GM18873 (cell line): Measurements from ENCODE around the gene AQP12A.

ENCODE experiments used
- ATAC-seq: cut with Tn5 transposase; IDR thresholded peaks from one replicate; pipeline ENCODE4 v1.9.1; 2021; ENCODE audit warnings: mild to moderate bottlenecking, moderate library complexity, moderate number of reproducible peaks; ENCODE audit not compliant: unreplicated experiment, low FRiP score

The AQP12A gene

DNA sequence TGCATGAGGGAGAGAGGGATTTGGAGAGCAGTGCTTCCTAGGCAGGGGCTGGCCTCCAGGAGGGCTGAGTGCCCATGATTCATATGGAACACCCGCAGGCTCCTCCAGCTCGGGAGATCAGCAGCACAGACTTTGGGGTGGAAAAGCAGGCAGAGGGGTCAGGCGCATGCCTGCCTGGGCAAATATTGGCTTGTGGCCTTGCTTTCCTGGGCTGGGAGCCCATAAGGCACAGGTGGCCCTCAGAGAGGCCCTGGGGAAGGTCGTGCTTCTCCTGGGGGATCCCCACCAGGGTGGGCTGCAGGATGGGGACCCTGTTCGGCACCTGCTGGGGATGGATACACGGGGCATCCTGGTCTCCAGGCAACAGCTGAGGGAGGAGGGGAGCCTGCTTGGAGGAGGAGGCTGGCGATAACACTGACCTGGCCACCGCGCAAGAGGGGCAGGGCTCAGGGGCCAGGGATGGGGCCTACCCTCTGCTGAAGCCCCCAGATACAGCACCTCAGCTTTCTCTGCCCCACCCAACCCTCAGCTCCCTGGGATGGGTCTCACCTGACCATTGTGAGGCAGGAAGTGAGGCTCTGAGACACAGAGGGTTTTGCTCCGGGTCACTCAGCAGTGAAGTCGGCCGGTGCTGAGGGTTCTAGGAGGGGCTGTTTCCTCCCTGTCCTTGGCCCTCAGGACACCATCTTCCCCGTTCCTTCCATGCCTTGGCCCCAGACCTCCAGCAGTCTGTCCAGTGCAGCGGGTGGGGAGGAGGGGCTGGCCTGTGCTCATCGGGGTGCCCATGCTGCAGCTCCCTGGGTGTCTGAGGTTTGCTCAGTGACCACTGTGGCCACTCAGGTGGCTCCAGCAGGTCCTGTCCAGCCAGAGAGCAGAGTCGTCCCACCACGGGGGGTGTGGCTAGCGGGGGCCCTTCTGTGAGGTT lies 12.0 kb downstream of the AQP12A start:
- ATAC-seq: no peak

DNA sequence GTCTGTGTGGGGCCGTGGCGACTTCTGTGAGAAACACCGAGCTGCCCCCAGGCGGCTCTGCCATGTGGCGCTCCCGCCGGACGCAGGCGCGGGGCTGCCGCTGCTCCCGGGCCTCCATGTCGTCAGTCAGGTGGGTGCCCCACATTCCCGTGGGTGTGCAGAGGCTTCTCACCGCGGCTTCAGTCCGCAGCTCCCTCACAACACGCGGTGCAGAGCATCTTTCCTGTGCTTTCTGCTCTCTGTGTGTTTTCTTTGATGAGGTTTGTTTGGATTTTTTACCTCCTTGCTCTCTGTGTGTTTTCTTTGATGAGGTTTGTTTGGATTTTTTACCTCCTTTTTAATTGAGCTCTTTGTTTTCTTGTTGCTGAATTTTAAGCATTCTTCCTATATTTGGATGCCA lies 13.0 kb downstream of the AQP12A start:
- ATAC-seq: no peak

DNA sequence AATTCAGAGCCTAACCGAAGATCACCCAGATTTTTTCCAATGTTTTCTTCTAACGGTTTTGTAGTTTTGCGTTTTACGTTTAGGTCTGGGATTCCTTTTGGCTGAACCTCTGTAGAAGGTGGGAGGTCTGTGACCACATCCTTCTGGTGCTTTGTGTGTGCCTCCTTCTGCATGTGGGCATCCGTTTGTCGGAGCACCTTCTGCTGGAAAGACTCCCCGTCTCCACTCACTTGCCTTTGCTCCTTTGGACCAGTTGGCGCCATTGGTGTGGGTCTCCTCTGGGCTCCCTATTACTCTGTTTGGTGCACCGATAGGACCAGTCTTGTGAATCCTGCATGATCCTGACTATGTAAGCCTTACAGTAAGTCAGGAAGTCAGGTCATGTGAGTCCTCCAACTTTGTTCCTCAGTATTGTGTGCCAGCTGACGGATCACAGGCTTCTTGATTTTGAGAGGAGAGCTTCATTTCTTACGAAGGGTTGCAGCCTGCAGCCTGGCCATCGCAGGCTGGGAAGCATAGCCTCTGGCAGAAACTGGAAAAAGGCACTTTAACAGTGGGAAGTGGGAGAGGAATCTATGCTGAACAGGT lies 13.6 kb downstream of the AQP12A start:
- ATAC-seq: no peak

DNA sequence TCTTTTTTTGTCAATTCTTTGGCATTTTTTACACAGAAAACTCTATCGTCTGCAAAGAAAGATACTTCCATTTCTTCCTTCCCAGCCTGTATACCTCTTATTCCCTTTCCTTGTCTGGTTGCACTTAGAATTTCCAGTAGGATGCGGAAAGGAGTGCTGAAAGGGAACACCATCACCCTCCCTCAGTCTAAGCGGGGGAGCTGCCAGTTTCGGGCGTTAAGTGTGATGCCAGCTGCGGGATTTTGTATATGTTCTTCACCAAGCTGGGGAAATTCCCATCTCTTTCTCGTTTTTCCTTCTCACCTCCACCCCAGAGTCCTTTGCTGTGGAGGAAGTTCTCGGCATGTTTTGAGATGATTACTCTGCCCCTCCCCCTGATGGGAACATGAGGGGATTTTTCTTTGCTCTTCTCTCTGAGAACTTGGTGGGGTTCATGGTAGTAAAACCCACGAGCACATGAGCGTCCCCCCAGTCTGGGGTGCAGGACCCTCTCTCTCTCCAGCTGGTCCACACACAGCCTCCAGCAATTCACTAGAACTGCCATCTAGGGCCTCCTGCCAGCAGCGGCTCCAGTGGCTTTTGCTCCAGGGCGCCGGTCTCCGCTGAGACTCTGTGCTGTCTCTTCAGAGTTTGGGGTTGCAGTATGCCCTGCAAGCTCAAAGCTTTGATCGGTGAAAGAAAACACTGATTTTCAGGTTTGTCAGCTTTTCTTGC lies 15.5 kb downstream of the AQP12A start:
- no peak for ATAC-seq

DNA sequence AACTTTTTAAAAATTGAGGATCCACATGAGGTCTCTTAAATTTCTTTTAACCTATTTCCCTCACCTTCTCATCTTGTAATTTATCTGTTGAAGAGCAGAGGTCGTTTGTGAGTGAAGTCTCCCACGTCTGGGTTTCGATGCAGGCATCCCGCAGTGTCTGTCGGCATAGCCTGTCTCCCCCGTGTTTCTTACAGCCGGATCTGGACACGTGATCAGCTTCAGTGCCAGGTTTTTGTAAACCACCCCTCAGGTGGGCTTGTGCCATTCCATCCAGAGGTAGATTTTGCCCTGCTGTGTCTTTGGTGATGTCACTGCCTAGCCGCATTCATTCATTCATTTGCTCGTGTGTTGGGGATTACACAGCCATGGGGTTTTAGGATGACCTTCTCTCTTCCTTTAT lies 16.2 kb downstream of the AQP12A start:
- ATAC-seq: no peak

DNA sequence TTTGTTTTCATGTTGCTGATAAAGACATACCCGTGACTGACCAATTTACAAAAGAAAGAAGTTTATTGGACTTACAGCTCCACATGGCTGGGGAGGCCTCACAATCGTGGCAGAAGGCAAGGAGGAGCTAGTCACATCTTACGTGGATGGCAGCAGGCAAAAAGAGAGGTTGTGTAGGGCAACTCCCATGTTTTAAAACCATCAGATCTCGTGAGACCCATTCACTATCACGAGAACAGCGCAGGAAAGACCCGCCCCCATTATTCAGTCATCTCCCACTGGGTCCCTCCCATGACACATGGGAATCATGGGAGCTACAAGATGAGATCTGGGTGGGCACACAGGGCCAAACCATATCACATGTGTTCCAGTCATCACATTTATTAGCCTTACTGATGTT lies 16.8 kb downstream of the AQP12A start:
- no peak for ATAC-seq

DNA sequence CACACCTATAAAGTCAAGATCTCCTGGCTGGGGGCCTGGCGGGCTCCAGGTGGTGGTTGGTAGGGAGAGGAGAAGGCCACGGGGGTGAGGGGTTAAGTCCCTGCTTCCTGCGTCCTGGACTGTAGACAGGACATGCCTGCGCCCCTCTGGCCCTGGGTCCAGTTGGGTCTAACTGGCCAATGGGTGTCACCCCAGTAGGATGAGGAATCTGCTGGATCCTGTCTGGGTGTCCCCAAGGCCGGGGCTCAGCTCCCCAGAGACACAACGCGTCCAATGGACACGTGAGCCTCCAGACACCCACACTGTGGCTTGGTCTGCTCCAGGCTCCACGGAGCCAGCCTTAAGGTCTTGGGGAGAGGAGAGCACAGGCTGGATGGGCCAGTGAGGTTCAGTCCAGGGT lies 19.6 kb downstream of the AQP12A start:
- ATAC-seq: no peak

DNA sequence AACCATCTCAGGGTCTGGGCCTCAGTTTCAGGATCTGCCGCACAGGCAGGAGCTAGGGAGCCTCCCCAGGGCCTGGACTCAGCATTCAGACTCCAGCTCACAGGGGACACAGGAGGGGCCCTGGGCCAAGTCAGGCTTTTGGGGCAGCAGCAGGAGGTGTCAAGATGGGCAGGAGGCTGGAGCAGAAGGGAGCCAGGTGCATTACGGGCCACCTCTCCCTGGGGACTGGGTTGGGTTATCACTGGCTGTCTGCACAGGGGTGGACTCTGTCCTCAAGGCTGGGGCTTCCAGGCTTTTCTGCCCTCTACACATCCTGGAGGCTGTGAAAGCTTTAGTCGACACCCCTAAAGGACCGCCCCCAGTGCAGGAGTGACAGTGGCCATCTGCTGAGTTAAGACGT lies 20.0 kb downstream of the AQP12A start:
- no peak for ATAC-seq

DNA sequence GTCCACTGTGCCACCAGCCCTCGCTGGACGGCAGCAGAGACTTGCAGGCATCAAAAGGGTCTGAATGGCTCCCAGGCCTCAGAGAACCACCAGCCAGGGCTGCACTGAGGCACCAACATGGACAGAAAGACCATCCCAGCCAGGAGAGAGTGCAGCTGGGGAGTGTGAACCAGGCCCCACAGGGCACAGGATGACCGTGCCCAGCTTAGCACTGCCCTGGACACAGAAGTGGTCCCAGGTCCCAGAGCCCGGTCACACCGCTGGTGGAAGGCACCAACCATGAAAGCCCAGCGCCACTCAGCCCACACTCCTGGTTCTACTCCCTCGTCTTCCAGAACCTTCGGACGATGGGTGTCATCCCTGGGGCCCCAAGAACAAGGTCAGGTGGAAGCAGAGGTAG lies 20.5 kb downstream of the AQP12A start:
- no peak for ATAC-seq

DNA sequence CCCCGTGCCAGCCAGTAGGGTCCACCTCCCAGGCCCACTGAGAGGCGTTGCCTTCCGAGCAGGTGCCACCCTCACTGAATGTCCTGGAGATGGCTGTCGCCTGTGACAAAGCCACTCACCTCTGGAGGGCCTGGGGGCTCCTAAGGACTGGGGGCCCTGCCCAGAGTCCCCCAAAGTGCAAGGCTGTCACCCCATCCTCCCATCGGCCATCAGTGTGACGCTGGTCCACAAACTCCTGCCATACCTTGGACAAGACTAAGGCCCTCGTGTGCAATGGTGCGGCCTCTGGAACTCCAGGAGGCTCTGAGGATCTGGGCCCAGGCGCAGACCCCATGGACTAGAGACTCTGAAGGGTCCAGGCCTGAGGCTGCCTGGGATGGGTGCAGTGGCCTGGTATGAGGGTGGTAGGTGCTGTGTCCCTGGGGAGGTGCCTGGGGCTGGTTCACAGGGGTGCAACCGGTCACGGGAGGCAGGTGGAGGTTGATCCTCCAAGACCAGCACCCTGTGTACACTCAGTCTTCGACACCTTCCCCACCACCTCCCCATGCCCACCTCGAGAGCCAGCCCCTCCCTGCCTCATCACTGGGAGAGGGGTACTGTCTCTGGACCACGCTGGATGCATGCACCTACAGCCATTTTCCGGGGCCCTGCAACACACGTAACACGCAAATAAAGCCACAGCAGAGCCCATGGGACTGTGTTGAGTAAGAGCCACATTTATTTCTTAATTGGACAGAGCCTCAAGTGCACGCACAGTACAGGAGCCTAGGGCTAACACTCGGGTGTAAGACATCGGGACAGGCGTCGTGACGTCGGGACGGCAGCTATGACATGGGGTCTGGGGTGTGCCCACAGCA lies 21.6 kb downstream of the AQP12A start:
- ATAC-seq: no peak

DNA sequence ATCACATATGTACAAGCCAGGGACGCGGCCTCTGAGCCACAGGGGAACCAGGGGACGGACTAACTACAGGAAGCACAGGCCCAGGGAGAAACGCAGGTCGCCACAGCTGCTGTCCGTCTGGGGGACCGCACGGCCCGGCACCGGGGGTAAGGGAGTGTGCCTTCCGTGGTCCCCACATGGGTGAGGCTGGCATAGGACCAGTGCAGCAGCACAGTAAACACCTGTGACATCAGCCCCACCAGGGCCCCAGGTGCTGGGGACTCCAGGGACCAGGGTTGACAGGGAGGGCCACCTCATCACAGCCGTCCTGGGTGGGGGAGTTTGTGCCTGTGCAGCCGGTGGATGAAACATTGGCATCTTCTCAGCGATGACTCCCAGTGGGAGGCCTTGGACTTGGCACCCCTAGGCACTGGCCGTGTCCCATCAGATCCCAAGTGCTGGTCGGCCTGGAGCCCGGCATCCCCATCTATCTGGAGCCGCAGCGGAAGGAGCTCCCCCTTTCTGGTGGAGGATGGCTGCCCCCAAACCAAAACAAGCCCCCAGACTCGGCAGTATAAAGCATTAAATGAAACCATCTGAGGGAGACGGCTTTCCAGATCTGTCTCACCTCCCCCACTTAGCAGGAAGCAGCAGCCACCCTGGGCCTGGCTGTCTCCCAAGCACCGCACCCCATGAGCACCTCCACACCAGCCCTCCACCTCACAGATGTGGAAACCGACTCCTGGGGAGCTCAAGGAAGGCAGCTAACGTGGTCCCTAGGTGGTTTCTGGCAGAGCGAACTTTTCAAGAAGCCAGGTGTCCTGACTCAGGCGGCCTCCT lies 22.5 kb downstream of the AQP12A start:
- ATAC-seq: no peak

DNA sequence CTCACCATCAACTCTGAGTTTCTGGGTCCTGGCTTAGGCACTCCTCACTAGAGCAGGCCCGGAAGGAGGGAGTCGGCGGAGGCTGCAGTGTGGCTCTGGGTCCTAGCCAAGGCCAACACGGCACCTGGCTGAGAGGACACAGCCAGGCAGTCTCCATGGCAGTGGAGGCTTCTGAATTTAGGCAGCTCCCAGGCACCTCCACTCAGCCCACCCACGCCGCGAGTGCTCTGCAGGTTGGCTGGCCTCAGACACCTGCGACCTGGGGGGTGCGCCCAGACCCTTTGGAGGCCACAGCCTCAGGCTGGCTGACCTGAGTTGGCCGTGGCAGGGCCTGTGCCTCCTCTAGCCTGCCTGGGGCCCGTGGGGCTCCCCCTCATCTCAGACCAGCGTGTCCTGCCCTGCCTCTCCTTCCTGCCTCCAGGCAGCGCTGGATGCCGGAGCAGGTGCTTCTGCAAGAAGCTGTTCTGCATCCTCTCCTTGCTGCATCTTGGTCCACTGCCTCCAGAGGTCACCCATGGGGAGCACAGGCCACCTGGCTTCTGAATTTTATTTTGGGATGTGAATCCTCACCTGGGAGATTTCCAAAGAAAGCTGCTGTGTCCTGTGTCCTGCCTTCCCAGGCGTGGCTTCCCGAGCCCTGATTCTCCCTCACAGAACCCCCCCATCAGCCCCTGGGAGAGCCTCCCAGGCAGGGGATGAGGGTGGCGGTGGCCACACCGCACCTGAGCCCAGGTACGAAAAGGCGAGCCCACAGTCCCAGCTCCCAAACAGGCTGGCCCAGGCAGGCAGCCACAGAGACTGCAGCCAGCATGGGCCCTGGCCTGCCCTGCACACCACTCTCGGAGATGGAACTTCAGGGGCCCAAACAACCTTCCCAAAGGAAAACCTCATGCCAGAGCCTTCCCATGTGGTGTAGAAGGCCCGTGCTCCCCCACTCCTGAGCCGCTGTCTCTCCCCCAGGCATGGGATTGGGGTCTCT lies 23.4 kb downstream of the AQP12A start:
- ATAC-seq: no peak

DNA sequence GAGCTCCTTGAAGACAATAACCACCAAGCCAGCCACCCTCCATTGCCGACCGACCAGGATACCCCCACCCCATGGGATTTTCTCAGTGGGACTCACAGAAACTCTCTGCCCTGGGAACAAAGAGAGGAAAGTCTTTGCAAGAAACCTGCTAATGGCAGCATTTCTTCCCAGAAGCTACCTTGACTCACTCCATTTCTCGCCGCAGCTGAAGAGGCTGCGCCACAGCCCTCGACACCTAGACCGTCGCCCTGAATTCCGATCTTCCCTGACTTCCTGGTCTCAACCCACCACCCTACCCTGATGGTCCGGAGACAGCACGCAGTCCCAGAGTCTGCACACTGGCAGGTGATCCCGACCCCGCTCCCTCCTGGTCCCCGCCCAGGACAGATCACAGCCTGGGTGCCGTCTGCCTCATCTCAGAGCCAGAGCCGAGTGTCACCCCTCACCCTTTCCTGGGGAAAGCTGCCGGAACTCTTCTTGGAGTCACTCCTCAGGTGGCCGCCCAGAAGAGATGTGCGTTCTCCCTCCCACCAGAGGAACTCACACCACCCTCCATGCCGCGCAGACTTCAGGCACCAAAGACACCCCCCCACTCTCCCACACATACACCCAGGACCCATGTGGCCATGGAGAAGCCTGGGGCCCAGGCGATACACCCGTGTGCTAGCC lies 24.6 kb downstream of the AQP12A start:
- no peak for ATAC-seq

DNA sequence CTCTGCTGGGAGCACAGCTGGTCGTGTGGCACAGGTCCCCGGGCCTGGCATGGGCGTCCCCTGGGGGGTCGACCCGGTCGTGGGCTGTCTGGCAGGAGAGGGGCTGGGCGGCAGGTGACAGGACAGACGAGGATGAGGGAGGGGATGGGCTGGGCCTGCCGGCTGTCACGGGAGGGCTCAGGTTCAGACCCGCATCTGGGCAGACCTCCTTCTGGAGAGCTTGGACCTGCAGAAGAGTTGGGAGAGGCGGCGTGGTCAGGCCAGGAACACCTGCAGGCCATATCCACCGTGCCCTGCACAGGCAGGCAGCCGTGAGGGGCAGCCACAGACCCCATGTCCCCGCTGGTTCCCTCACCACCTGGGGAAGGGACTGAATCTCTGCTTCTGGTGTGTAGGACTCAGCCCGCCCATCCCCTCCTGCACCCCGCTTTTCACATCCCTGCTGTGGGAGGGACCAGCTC lies 25.5 kb downstream of the AQP12A start:
- no peak for ATAC-seq

DNA sequence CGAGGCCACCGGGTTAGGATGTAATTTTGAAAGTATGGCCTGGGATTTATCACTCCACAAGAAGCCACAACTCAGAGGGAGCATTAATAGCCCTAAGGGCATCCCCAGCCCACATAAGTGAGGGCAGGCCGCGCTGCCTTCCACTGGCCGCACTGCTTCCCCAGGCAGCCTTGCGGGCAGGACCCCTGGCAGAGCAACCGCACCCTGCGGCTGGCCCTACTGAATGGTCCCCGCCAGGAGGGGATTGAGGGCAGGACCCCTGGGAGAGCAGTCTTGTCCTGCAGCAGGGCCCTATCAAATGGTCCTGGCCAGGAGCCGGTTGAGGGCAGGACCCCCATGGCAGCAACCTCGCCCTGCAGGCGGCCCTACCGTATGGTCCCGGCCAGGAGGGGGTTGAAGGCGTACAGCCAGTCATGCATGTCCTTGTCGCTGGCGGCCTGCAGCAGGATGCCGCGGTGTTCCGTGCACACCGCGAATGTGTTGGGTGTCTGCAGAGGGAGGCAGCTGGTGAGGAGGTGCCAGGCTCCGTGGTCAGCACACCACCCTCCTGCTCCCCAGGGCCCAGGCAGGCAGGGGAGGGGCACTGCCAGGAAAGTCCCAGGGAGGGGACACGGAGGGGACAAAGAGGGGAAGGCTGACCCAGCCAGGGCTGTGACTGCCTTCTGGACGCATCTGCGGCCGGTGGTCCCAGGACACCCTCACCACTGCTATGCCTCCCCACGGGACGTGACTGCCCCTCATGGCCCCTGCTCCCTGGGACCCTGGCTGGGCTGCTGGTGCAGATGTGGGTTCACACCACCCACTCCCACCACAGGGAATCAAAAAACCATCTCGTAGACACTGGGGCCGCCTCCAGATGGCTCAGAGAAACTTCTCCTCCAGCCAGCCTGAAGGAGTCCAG lies 26.3 kb downstream of the AQP12A start:
- ATAC-seq: no peak

DNA sequence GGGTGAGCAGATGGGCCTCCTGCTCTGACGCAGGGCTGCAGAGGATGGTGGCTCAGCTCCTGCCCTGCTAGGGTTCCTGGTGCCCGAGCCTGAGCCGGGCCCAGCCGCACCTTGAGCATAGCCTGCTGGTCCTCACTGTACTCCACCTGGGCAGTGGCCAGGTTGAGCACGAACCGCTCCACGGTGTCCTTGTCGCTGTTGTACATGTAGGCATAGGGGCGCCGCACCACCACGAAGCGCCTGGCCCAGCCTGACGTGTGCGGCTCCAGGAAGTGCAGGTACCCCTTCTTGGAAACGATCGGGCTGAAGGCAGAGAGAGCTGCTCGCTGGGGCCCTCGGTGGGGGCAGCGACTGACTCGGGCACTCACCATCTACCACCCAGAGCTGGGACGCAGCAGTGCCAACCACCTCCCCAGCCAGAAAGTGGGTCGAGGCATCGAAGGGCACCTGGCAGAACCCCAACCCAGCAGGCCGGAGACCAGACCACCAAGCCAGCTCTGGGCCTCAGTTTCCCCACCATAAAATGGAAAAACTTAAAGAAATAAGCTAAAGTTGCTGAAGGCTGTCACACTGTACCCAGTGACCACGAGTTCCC lies 27.3 kb downstream of the AQP12A start:
- ATAC-seq: no peak
